ENCODE measurements around the gene GLCE.

Gene GLCE

GRCh38 chr15:69237718-69238117, 77.3 kb downstream of the GLCE start:
- no peaks in the 10 kb centered on the region for H3K9me3 ChIP-seq (ENCODE audit: insufficient read depth, low read depth, low read length)
- H3K36me3 ChIP-seq (ENCODE audit: insufficient read depth, low read length), result no peaks in the 10 kb centered on the region
- no peak overlapping the region for H2AFZ ChIP-seq (ENCODE audit: low read length)
- H3F3A ChIP-seq (ENCODE audit: low read depth), result no peaks in the 10 kb centered on the region
- H3K9ac ChIP-seq (ENCODE audit: low read depth, low read length, poor library complexity, severe bottlenecking), result no peak overlapping the region
- H3K79me2 ChIP-seq (ENCODE audit: insufficient read depth, low read length), result no peaks in the 10 kb centered on the region
- no peaks in the 10 kb centered on the region for H3K4me1 ChIP-seq (ENCODE audit: insufficient read depth, low read length, poor library complexity, severe bottlenecking)
- no peaks in the 10 kb centered on the region for H3K27me3 ChIP-seq (ENCODE audit: insufficient read depth, low read length, poor library complexity, severe bottlenecking)
- H3K9me2 ChIP-seq (replicated peaks; ENCODE audit: low read depth, low read length), result no peaks in the 10 kb centered on the region
- TF ChIP-seq CTCF (conservative IDR thresholded peaks at IDR 0.05; ENCODE audit: low read length), result no peak
- no peak for TF ChIP-seq EZH2phosphoT487 (IDR thresholded peaks at IDR 0.05; ENCODE audit: borderline replicate concordance)
- H3K4me3 ChIP-seq (ENCODE audit: low read length, poor library complexity, severe bottlenecking), result no peak overlapping the region
- no peak overlapping the region for H3K4me2 ChIP-seq (ENCODE audit: low read depth, low read length, poor library complexity, severe bottlenecking)
- no peaks in the 10 kb centered on the region for H4K20me1 ChIP-seq (ENCODE audit: insufficient read depth, low read length, poor library complexity, severe bottlenecking)

GRCh38 chr15:69244798-69245197, 84.4 kb downstream of the GLCE start:
- Histone ChIP-seq H4K20me1 (ENCODE audit: insufficient read depth, low read length, poor library complexity, severe bottlenecking) (no peaks in the 10 kb centered on the region), H3K36me3 (ENCODE audit: insufficient read depth, low read length) (no peaks in the 10 kb centered on the region), H3K4me2 (ENCODE audit: low read depth, low read length, poor library complexity, severe bottlenecking) (no peak overlapping the region), H3K27me3 (ENCODE audit: insufficient read depth, low read length, poor library complexity, severe bottlenecking) (no peaks in the 10 kb centered on the region), H2AFZ (ENCODE audit: low read length) (no peak overlapping the region), H3K9ac (ENCODE audit: low read depth, low read length, poor library complexity, severe bottlenecking) (no peak overlapping the region), H3F3A (ENCODE audit: low read depth) (no peaks in the 10 kb centered on the region), H3K9me3 (ENCODE audit: insufficient read depth, low read depth, low read length) (no peaks in the 10 kb centered on the region), H3K4me3 (ENCODE audit: low read length, poor library complexity, severe bottlenecking) (no peak overlapping the region), H3K4me1 (ENCODE audit: insufficient read depth, low read length, poor library complexity, severe bottlenecking) (no peaks in the 10 kb centered on the region), H3K79me2 (ENCODE audit: insufficient read depth, low read length) (no peaks in the 10 kb centered on the region), H3K9me2 (replicated peaks; ENCODE audit: low read depth, low read length) (no peaks in the 10 kb centered on the region)
- TF ChIP-seq CTCF (conservative IDR thresholded peaks at IDR 0.05; ENCODE audit: low read length) (no peak), EZH2phosphoT487 (IDR thresholded peaks at IDR 0.05; ENCODE audit: borderline replicate concordance) (no peak)

- Histone ChIP-seq H4K20me1 (ENCODE audit: insufficient read depth, low read length, poor library complexity, severe bottlenecking) (no peaks in the 10 kb centered on the region), H3K27me3 (ENCODE audit: insufficient read depth, low read length, poor library complexity, severe bottlenecking) (no peaks in the 10 kb centered on the region), H3F3A (ENCODE audit: low read depth) (no peaks in the 10 kb centered on the region), H3K4me2 (ENCODE audit: low read depth, low read length, poor library complexity, severe bottlenecking) (no peak overlapping the region), H3K9me3 (ENCODE audit: insufficient read depth, low read depth, low read length) (no peaks in the 10 kb centered on the region), H3K4me1 (ENCODE audit: insufficient read depth, low read length, poor library complexity, severe bottlenecking) (no peaks in the 10 kb centered on the region), H2AFZ (ENCODE audit: low read length) (no peak overlapping the region), H3K4me3 (ENCODE audit: low read length, poor library complexity, severe bottlenecking) (no peak overlapping the region), H3K9ac (ENCODE audit: low read depth, low read length, poor library complexity, severe bottlenecking) (no peak overlapping the region), H3K36me3 (ENCODE audit: insufficient read depth, low read length) (no peaks in the 10 kb centered on the region), H3K79me2 (ENCODE audit: insufficient read depth, low read length) (no peaks in the 10 kb centered on the region), H3K9me2 (replicated peaks; ENCODE audit: low read depth, low read length) (no peaks in the 10 kb centered on the region)
- TF ChIP-seq CTCF (conservative IDR thresholded peaks at IDR 0.05; ENCODE audit: low read length) (no peak), EZH2phosphoT487 (IDR thresholded peaks at IDR 0.05; ENCODE audit: borderline replicate concordance) (no peak)
Observed at GRCh38 chr15:69253156-69253555, 92.7 kb downstream of the GLCE start.
